HepG2 (cell line): ENCODE data around the gene CLTCL1. TPM values are rescaled to one million over a fixed set of nuclear protein-coding genes. Genes with fewer than 3 reads are reported as not detected.

Source experiments
- CCDC6 ChIP-seq: sonication (generic); formaldehyde crosslinking; IDR thresholded peaks from 2 replicates; pipeline ENCODE4 v1.8.1; 2022; ENCODE audit warnings: mild to moderate bottlenecking, missing genetic modification reagents, moderate library complexity
- FOXJ3 ChIP-seq: sonication (generic); formaldehyde crosslinking; IDR thresholded peaks from 2 replicates; pipeline ENCODE4 v1.4.0; 2020; ENCODE audit warnings: missing genetic modification reagents, mild to moderate bottlenecking, borderline replicate concordance
- MEF2D ChIP-seq: sonication (generic); formaldehyde crosslinking; IDR thresholded peaks from 2 replicates; pipeline ENCODE4 v1.5.1; 2020; ENCODE audit warnings: mild to moderate bottlenecking, missing genetic modification reagents
- PHF8 ChIP-seq: sonication (generic); formaldehyde crosslinking; IDR thresholded peaks from 2 replicates; pipeline ENCODE4 v1.5.0; 2020; ENCODE audit warnings: missing genetic modification reagents
- REXO4 ChIP-seq: sonication (generic); formaldehyde crosslinking; IDR thresholded peaks from 2 replicates; pipeline ENCODE4 v1.8.0; 2022; ENCODE audit warnings: missing genetic modification reagents, mild to moderate bottlenecking, borderline replicate concordance
- SYNCRIP ChIP-seq: fragments of 200-400 bp; formaldehyde crosslinking; IDR thresholded peaks from 2 replicates; pipeline ENCODE4 v1.6.1; 2018; ENCODE audit warnings: mild to moderate bottlenecking, low read depth, low read length; ENCODE audit not compliant: insufficient read depth
- TGIF2 ChIP-seq: IDR thresholded peaks from 2 replicates; pipeline ENCODE4 v1.6.1; 2016; ENCODE audit warnings: control low read depth, missing compliant biosample characterization
- ZNF10 ChIP-seq: sonication (generic); formaldehyde crosslinking; IDR thresholded peaks from 2 replicates; pipeline ENCODE4 v1.4.0; 2020; ENCODE audit warnings: mild to moderate bottlenecking, low read depth, missing genetic modification reagents, borderline replicate concordance
- ZNF121 ChIP-seq: sonication (generic); formaldehyde crosslinking; IDR thresholded peaks from 2 replicates; pipeline ENCODE4 v1.5.0; 2020; ENCODE audit warnings: mild to moderate bottlenecking, missing genetic modification reagents
- polyA plus RNA-seq, 8 experiments: library from polyadenylated mRNA; depleted of rRNA in 3 of 8; stranded (reverse) in 7 of 8; unstranded in 1 of 8; fragments of >200 nt; fragmentation: Illumina TruSeq in 4 of 8; extraction: Trizol in 4 of 8; gene quantifications; 2 replicates each; pipeline versions ENCODE4 v1.2.1 to v1.2.3, GENCODE V29; 2011 to 2016; ENCODE audit warnings: low read depth in 4 of 8, missing spikeins in 1 of 8, mixed read lengths in 1 of 8; ENCODE audit not compliant: insufficient read depth in 1 of 8
- total RNA-seq, 5 experiments: library from RNA; depleted of rRNA; stranded (reverse); fragments of >200 nt; fragmentation: Illumina TruSeq; extraction: Trizol; gene quantifications; 2 replicates each; pipeline ENCODE4 v1.2.3, GENCODE V29; 2016; ENCODE audit warnings: low read depth in 1 of 5
- TF ChIP-seq, protein P1 (sequence below): sonication (generic); formaldehyde crosslinking; IDR thresholded peaks from 2 replicates; pipeline ENCODE4 v1.8.0; 2023; ENCODE audit warnings: mild to moderate bottlenecking, missing genetic modification reagents
- TF ChIP-seq, protein P2 (sequence below), 2 experiments: fragments of 450-650 bp in 1 of 2; sonication (generic) in 1 of 2; formaldehyde crosslinking in 1 of 2; IDR thresholded peaks; 2 replicates each; pipeline versions ENCODE4 v1.6.1 to v1.8.0; 2016 to 2022; ENCODE audit warnings: antibody characterized with exemption in 1 of 2, mild to moderate bottlenecking in 1 of 2, missing genetic modification reagents in 1 of 2
- TF ChIP-seq, protein P3 (sequence below): sonication (generic); formaldehyde crosslinking; IDR thresholded peaks from 2 replicates; pipeline ENCODE4 v1.4.0; 2020; ENCODE audit warnings: mild to moderate bottlenecking, missing genetic modification reagents, borderline replicate concordance

CLTCL1 gene
- total and polyA plus RNA-seq, 2 of the 13 experiments (the other 11 are each of a cell fraction or from before 2014, with no cell fraction given): 8.1 to 10.9 TPM

DNA sequence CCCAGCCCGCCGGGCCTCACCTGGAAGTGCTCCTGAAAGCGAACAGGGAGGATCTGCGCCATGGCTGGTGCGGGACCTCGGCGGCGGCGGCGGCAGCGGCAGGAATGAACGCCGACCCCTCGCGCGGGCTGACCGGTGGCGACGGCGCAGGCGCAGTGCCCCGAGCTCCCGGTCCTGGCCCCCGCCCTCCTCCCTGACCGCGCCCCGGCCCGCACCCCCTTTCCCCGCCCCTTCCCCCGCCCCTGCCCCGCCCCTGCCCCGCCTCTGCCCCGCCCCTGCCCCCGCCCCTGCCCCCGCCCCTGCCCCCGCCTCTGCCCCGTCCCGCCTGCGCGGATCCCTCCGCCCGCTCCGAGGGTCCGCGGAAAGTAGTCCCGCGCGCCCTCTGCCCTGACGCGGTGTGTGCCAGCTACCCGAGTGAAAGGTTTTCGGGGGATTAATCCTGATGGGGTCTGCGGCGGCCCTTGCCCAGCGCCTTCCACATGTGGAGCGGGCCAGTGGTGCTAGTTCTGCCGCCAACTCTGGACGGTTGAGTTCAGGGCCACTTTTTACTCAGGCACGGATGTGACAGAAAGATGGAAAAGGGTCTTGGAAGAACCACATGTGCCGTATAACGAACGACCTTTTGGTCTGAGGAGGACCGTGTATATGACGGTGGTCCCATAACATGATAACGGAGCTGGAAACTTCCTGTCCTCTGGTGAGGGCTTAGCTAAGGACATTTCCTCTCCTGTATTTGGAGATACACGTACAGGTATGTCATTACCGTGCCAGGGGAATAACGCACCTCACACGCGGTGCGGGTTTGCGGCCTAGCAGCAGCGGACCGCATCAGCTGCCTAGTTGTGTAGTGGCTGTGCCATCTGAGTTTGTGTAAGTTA lies at the start of gene CLTCL1 (continued):
- TF ChIP-seq, protein P1, sequence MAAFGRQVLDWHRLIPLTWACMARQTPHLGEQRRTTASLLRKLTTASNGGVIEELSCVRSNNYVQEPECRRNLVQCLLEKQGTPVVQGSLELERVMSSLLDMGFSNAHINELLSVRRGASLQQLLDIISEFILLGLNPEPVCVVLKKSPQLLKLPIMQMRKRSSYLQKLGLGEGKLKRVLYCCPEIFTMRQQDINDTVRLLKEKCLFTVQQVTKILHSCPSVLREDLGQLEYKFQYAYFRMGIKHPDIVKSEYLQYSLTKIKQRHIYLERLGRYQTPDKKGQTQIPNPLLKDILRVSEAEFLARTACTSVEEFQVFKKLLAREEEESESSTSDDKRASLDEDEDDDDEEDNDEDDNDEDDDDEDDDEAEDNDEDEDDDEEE (CRISPR knock-in tag): peak; percentile 78; the same call in 1 of the 2 replicates
- peak; percentile 83 for TF ChIP-seq PHF8 (CRISPR knock-in tag)
- TF ChIP-seq ZNF10 (CRISPR knock-in tag): no peak
- TF ChIP-seq REXO4 (CRISPR knock-in tag): no peak
- TF ChIP-seq, protein P2, sequence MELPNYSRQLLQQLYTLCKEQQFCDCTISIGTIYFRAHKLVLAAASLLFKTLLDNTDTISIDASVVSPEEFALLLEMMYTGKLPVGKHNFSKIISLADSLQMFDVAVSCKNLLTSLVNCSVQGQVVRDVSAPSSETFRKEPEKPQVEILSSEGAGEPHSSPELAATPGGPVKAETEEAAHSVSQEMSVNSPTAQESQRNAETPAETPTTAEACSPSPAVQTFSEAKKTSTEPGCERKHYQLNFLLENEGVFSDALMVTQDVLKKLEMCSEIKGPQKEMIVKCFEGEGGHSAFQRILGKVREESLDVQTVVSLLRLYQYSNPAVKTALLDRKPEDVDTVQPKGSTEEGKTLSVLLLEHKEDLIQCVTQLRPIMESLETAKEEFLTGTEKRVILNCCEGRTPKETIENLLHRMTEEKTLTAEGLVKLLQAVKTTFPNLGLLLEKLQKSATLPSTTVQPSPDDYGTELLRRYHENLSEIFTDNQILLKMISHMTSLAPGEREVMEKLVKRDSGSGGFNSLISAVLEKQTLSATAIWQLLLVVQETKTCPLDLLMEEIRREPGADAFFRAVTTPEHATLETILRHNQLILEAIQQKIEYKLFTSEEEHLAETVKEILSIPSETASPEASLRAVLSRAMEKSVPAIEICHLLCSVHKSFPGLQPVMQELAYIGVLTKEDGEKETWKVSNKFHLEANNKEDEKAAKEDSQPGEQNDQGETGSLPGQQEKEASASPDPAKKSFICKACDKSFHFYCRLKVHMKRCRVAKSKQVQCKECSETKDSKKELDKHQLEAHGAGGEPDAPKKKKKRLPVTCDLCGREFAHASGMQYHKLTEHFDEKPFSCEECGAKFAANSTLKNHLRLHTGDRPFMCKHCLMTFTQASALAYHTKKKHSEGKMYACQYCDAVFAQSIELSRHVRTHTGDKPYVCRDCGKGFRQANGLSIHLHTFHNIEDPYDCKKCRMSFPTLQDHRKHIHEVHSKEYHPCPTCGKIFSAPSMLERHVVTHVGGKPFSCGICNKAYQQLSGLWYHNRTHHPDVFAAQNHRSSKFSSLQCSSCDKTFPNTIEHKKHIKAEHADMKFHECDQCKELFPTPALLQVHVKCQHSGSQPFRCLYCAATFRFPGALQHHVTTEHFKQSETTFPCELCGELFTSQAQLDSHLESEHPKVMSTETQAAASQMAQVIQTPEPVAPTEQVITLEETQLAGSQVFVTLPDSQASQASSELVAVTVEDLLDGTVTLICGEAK (IDR thresholded peaks at IDR 0.05): no peak
- TF ChIP-seq, protein P2 (CRISPR knock-in tag; IDR thresholded peaks at IDR 0.05): no peak
- TF ChIP-seq CCDC6 (CRISPR knock-in tag): 0 out of 2 replicates have a peak, but pooled peaks have one; percentile 54
- TF ChIP-seq SYNCRIP: no peak
- TF ChIP-seq ZNF121 (CRISPR knock-in tag): peak; percentile 25; the same call in 1 of the 2 replicates
- peak; percentile 42; the same call in 1 of the 2 replicates for TF ChIP-seq MEF2D (CRISPR knock-in tag)
- TF ChIP-seq, protein P3, sequence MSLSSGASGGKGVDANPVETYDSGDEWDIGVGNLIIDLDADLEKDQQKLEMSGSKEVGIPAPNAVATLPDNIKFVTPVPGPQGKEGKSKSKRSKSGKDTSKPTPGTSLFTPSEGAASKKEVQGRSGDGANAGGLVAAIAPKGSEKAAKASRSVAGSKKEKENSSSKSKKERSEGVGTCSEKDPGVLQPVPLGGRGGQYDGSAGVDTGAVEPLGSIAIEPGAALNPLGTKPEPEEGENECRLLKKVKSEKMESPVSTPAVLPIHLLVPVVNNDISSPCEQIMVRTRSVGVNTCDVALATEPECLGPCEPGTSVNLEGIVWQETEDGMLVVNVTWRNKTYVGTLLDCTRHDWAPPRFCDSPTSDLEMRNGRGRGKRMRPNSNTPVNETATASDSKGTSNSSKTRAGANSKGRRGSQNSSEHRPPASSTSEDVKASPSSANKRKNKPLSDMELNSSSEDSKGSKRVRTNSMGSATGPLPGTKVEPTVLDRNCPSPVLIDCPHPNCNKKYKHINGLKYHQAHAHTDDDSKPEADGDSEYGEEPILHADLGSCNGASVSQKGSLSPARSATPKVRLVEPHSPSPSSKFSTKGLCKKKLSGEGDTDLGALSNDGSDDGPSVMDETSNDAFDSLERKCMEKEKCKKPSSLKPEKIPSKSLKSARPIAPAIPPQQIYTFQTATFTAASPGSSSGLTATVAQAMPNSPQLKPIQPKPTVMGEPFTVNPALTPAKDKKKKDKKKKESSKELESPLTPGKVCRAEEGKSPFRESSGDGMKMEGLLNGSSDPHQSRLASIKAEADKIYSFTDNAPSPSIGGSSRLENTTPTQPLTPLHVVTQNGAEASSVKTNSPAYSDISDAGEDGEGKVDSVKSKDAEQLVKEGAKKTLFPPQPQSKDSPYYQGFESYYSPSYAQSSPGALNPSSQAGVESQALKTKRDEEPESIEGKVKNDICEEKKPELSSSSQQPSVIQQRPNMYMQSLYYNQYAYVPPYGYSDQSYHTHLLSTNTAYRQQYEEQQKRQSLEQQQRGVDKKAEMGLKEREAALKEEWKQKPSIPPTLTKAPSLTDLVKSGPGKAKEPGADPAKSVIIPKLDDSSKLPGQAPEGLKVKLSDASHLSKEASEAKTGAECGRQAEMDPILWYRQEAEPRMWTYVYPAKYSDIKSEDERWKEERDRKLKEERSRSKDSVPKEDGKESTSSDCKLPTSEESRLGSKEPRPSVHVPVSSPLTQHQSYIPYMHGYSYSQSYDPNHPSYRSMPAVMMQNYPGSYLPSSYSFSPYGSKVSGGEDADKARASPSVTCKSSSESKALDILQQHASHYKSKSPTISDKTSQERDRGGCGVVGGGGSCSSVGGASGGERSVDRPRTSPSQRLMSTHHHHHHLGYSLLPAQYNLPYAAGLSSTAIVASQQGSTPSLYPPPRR (CRISPR knock-in tag): no peak
- no peak; the same call in 1 of the 2 replicates for TF ChIP-seq FOXJ3 (CRISPR knock-in tag)
- no peak for TF ChIP-seq TGIF2 (CRISPR knock-in tag)
